SK-N-SH treated with all-trans-retinoic acid at 6 μM for 48 hours (cell line): ENCODE data around the gene SLC22A23.

Experiments
- ATAC-seq: fragments of 200-7000 bp; cut with Tn5 transposase; 3 replicates; pipeline ENCODE4 v1.9.1; 2020; ENCODE audit warnings: mild to moderate bottlenecking, moderate library complexity
- ARNTL ChIP-seq: fragments of 450-650 bp; formaldehyde crosslinking; IDR thresholded peaks from 2 replicates; pipeline ENCODE4 v1.5.0; 2020; ENCODE audit warnings: low read depth, mild to moderate bottlenecking, moderate library complexity, borderline replicate concordance
- BACH2 ChIP-seq: fragments of 250-450 bp; sonication (Bioruptor Pico); IDR thresholded peaks from 2 replicates; pipeline ENCODE4 v1.9.0; 2021; ENCODE audit warnings: mild to moderate bottlenecking, borderline replicate concordance
- CREB5 ChIP-seq: fragments of 250-450 bp; sonication (Bioruptor Pico); IDR thresholded peaks from 2 replicates; pipeline ENCODE4 v1.5.1; 2020; ENCODE audit warnings: low read depth, mild to moderate bottlenecking, moderate library complexity
- CSRNP3 ChIP-seq: fragments of 250-450 bp; sonication (Bioruptor Pico); IDR thresholded peaks from 2 replicates; pipeline ENCODE4 v1.5.1; 2021; ENCODE audit warnings: mild to moderate bottlenecking, moderate library complexity
- ESRRG ChIP-seq: fragments of 250-450 bp; sonication (Bioruptor Pico); IDR thresholded peaks from 2 replicates; pipeline ENCODE4 v1.6.1; 2021; ENCODE audit warnings: mild to moderate bottlenecking
- GLIS3 ChIP-seq: fragments of 250-450 bp; sonication (Bioruptor Pico); IDR thresholded peaks from 2 replicates; pipeline ENCODE4 v1.5.0; 2020; ENCODE audit warnings: mild to moderate bottlenecking, moderate library complexity
- OSR1 ChIP-seq: fragments of 250-450 bp; sonication (Bioruptor Pico); IDR thresholded peaks from 2 replicates; pipeline ENCODE4 v1.8.0; 2022; ENCODE audit warnings: moderate library complexity, mild to moderate bottlenecking, inconsistent platforms
- PATZ1 ChIP-seq: fragments of 250-450 bp; sonication (Bioruptor Pico); IDR thresholded peaks from 2 replicates; pipeline ENCODE4 v1.8.0; 2020; ENCODE audit warnings: mild to moderate bottlenecking, moderate library complexity, borderline replicate concordance
- POU6F1 ChIP-seq: fragments of 250-450 bp; sonication (Bioruptor Pico); IDR thresholded peaks from 2 replicates; pipeline ENCODE4 v1.8.0; 2021; ENCODE audit warnings: low read depth, mild to moderate bottlenecking, moderate library complexity, borderline replicate concordance
- PPARA ChIP-seq: fragments of 250-450 bp; sonication (Bioruptor Pico); IDR thresholded peaks from 2 replicates; pipeline ENCODE4 v1.5.0; 2020; ENCODE audit warnings: mild to moderate bottlenecking, borderline replicate concordance
- RARB ChIP-seq: fragments of 250-450 bp; sonication (Bioruptor Pico); IDR thresholded peaks from 2 replicates; pipeline ENCODE4 v1.8.0; 2021; ENCODE audit warnings: mild to moderate bottlenecking, moderate library complexity
- SNAI2 ChIP-seq: fragments of 250-450 bp; sonication (Bioruptor Pico); IDR thresholded peaks from 2 replicates; pipeline ENCODE4 v1.5.0; 2020; ENCODE audit warnings: mild to moderate bottlenecking, moderate library complexity
- TOX ChIP-seq: fragments of 250-450 bp; sonication (Bioruptor Pico); IDR thresholded peaks from 2 replicates; pipeline ENCODE4 v1.8.0; 2021; ENCODE audit warnings: mild to moderate bottlenecking, moderate library complexity, borderline replicate concordance
- TSHZ2 ChIP-seq: fragments of 250-450 bp; sonication (Bioruptor Pico); IDR thresholded peaks from 2 replicates; pipeline ENCODE4 v1.5.0; 2020; ENCODE audit warnings: mild to moderate bottlenecking, moderate library complexity
- ZC3H10 ChIP-seq: fragments of 250-450 bp; sonication (Bioruptor Pico); IDR thresholded peaks from 2 replicates; pipeline ENCODE4 v1.5.1; 2021; ENCODE audit warnings: mild to moderate bottlenecking, moderate library complexity
- ZFP3 ChIP-seq: fragments of 250-450 bp; sonication (Bioruptor Pico); IDR thresholded peaks from 2 replicates; pipeline ENCODE4 v1.5.0; 2020; ENCODE audit warnings: mild to moderate bottlenecking, moderate library complexity
- ZFP30 ChIP-seq: fragments of 450-650 bp; formaldehyde crosslinking; IDR thresholded peaks from 2 replicates; pipeline ENCODE4 v1.5.0; 2022; ENCODE audit warnings: mild to moderate bottlenecking, moderate library complexity
- ZNF565 ChIP-seq: fragments of 450-650 bp; formaldehyde crosslinking; conservative IDR thresholded peaks from 2 replicates; pipeline ENCODE4 v1.5.0; 2020; ENCODE audit warnings: low read depth, mild to moderate bottlenecking, moderate library complexity
- ZNF70 ChIP-seq: fragments of 450-650 bp; formaldehyde crosslinking; IDR thresholded peaks from 2 replicates; pipeline ENCODE4 v1.5.0; 2020; ENCODE audit warnings: mild to moderate bottlenecking, moderate library complexity
- ZNF8 ChIP-seq: fragments of 450-650 bp; formaldehyde crosslinking; IDR thresholded peaks from 2 replicates; pipeline ENCODE4 v1.5.0; 2020; ENCODE audit warnings: mild to moderate bottlenecking, moderate library complexity

SLC22A23 gene

GRCh38 chr6:3329393-3330051 lies 127.3 kb downstream of the SLC22A23 start:
- TF ChIP-seq ESRRG (CRISPR knock-in tag) (no peak), SNAI2 (CRISPR knock-in tag) (no peak), PPARA (CRISPR knock-in tag) (no peak), PATZ1 (CRISPR knock-in tag) (no peak), ZFP3 (no peak), RARB (CRISPR knock-in tag) (no peak), ZFP30 (CRISPR knock-in tag) (no peak), TSHZ2 (CRISPR knock-in tag) (no peak), ZNF8 (CRISPR knock-in tag) (no peak), ZNF565 (CRISPR knock-in tag) (no peak), BACH2 (CRISPR knock-in tag) (no peak), TOX (CRISPR knock-in tag) (no peak), OSR1 (CRISPR knock-in tag) (no peak), GLIS3 (CRISPR knock-in tag) (no peak)
- ATAC-seq = no peak

- no peak for ATAC-seq
- TF ChIP-seq ZNF70 (CRISPR knock-in tag) = no peak
- no peak for TF ChIP-seq ZNF565 (CRISPR knock-in tag)
- no peak for TF ChIP-seq GLIS3 (CRISPR knock-in tag)
- TF ChIP-seq SNAI2 (CRISPR knock-in tag) = no peak
- no peak for TF ChIP-seq ZC3H10 (CRISPR knock-in tag)
- TF ChIP-seq OSR1 (CRISPR knock-in tag) = no peak
- TF ChIP-seq PPARA (CRISPR knock-in tag) = no peak
- TF ChIP-seq ARNTL (CRISPR knock-in tag) = no peak
Measured at GRCh38 chr6:3328796-3329195, 128.1 kb downstream of the SLC22A23 start.

- ATAC-seq = no peak
- no peak for TF ChIP-seq ZNF565 (CRISPR knock-in tag)
- no peak for TF ChIP-seq POU6F1
- TF ChIP-seq ESRRG (CRISPR knock-in tag) = no peak
- TF ChIP-seq SNAI2 (CRISPR knock-in tag) = no peak
- TF ChIP-seq TSHZ2 (CRISPR knock-in tag) = no peak
- TF ChIP-seq PATZ1 (CRISPR knock-in tag) = no peak
- no peak for TF ChIP-seq CREB5 (CRISPR knock-in tag)
- TF ChIP-seq CSRNP3 = no peak
Measured at GRCh38 chr6:3328145-3328544, 128.7 kb downstream of the SLC22A23 start.
